Choroid plexus epithelial cell (primary cell): ENCODE data around the gene L3MBTL1.

Source experiments
- DNase-seq: peaks from one replicate; pipeline ENCODE4 v3.0.0-alpha.2; 2010; ENCODE audit warnings: low read depth
- H3K4me3 ChIP-seq: 2 replicates; pipeline ENCODE4 v1.5.1; 2011; ENCODE audit warnings: low read depth, mild to moderate bottlenecking, control low read depth, low read length, moderate library complexity
- TF ChIP-seq, protein P1 (sequence below): conservative IDR thresholded peaks from 2 replicates; pipeline ENCODE4 v1.5.1; 2011; ENCODE audit warnings: low read depth, mild to moderate bottlenecking, control low read depth, inconsistent platforms, low read length, moderate library complexity

The L3MBTL1 gene

DNA sequence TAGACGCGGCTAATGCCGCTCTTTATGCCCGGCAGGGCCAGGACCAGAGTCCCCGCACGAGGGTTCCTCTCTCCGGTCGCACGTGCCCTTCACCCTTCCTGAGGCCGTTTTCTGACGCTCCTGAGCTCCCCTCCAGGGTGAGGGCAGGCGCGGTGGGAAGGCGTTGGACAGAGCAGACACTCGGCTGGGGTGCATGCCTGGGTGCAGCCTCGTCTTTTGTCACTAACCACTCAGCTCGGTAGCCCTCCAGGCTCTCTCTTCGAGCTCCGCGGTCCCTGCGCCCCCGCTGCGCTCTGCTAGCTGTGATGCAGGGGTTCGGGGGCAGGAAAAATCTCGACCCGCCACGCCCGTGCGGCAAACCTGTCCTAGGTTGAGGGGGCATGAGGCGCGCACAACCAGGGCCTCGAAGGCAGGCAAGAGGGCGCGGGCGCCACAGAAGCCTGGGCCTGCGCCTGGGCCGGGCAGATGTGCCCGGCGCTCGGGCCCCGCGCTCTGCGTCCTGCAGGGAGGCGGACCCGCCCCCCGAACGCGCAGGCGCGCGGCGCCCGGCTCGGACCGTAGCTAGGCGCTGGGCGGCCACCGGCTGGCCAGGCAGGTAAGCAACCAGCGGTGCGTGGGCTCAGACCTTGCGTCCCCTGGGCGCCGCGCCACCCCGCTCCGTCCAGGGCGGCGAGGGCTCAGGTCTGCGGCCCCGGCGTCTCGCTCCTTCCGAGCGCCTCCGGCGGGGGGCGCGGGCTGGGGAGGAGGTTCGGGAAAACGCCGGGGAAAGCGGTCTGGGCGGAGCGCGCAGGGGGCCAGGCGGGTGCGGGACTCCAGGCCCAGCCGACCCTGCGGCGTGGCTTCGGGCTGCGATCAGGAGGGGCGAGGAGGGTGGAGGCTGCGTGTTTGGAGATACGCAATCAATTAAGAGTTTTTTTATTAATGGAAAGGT is at the start of gene L3MBTL1:
TSS of gene L3MBTL1 (plus strand) at position 548 of the 931 bp plus-strand sequence. CDS start 5,807 bp downstream, outside the sequence.
- H3K4me3 ChIP-seq, result peak within 1 kb of the TSS; percentile 71
- TF ChIP-seq, protein P1, sequence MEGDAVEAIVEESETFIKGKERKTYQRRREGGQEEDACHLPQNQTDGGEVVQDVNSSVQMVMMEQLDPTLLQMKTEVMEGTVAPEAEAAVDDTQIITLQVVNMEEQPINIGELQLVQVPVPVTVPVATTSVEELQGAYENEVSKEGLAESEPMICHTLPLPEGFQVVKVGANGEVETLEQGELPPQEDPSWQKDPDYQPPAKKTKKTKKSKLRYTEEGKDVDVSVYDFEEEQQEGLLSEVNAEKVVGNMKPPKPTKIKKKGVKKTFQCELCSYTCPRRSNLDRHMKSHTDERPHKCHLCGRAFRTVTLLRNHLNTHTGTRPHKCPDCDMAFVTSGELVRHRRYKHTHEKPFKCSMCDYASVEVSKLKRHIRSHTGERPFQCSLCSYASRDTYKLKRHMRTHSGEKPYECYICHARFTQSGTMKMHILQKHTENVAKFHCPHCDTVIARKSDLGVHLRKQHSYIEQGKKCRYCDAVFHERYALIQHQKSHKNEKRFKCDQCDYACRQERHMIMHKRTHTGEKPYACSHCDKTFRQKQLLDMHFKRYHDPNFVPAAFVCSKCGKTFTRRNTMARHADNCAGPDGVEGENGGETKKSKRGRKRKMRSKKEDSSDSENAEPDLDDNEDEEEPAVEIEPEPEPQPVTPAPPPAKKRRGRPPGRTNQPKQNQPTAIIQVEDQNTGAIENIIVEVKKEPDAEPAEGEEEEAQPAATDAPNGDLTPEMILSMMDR, result no peak
- DNase-seq, result peak; percentile 42

DNA sequence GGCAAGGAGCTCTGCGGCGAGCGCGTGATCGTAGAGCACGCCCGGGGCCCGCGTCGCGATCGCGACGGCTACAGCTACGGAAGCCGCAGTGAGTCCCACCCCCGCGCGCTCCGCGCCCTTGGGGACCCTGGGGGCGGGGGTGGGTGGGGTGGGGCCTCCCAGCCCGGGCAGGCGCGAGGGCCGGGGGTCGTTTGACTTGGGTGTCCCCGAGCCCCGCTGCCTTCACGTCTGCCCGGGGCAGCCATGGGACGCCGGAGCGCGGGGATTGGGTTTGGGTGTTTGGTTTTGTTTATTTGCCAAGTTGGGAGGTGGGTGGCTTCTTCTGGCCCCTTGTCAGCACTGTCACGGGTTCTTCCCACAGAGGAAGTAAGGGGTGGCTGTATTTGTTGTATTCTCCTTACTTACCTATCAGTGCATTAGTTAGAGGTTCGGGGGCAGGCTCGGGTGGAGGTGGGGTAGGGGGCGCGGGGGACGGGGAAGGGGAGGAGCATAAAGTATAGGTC is 49.0 kb upstream of the L3MBTL1 start:
- TF ChIP-seq, protein P1, result no peak
- peak; percentile 43 for DNase-seq
- H3K4me3 ChIP-seq, result peak overlapping the region; percentile 94

DNA sequence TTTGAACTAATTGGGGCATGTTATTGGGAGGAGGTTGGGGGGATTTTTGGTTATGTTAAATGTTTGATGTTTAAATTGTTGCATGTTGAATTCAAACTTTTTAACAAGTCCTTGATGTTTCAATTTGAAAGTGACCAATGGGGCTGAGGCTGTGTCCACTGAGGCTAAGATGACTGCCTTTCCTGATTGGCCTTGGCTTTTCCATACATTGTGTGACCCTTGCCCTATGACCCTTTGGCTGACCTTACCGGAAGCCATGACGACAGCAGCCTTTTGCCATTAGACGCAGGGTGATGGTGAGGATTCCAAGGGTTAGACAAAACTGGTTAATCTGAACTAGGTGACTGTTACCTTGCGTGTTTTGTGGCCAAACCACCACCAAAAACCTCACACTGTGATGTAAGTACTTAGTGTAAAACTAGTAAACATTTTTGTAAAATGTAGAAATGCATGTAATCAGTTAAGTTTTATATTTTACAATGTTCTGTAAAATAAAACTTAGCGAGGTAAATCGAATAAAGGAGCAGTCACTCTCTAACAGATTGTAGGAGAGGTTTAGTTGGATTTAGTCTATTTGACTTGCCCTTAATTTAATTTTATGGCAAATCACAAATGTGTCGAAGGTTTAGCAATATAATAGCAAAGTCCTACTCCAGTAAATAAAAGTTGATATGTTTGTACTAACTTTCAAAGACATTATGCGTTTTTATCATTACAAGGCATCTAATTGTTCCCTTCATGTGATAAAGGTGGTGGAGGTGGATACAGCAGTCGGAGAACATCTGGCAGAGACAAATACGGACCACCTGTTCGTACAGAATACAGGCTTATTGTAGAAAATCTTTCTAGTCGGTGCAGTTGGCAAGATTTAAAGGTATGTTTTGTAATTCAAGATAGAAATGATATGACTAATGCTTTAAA is 48.2 kb upstream of the L3MBTL1 start:
- TF ChIP-seq, protein P1, result no peak
- peak; percentile 41 for DNase-seq
- peak overlapping the region; percentile 94 for H3K4me3 ChIP-seq

DNA sequence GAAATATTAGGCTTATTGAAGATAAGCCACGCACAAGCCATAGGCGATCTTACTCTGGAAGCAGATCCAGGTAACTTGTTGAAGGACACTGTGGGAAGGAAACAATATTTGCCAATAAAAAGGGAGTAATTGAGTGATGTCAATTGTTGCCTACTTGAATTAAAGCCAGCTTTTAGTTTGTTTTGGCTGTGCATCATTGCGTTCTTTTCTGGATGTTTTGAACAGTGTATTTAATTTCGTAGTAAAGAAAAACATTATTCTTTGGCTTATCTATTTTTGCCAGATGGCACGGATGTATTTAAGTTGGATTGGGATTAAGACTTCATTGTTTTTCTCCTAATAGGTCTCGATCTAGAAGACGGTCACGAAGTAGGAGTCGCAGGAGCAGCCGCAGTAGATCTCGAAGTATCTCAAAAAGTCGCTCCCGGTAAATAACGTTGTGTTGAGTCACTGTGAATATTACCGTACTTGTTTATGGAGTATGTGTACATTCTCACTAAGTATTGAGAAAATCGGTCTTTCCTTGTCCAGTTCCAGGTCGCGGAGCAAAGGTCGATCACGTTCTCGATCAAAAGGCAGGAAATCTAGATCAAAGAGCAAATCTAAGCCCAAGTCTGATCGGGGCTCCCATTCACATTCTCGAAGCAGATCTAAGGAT is 47.2 kb upstream of the L3MBTL1 start:
- TF ChIP-seq, protein P1, result no peak
- no peak for DNase-seq
- H3K4me3 ChIP-seq, result no peak overlapping the region

DNA sequence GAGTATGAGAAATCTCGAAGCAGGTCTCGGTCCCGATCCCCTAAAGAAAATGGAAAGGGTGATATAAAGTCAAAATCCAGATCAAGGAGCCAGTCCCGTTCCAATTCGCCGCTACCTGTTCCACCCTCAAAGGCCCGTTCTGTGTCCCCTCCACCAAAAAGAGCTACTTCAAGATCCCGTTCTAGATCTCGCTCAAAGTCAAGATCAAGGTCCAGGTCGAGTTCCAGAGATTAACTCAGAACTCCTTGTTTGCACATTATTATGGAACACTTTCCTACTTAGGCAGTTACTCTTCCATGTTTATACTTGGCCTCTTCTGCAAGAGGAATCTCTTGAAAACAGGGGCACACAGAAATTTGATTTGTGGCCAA is 46.7 kb upstream of the L3MBTL1 start:
- no peak for DNase-seq
- no peak overlapping the region for H3K4me3 ChIP-seq
- TF ChIP-seq, protein P1, result no peak

DNA sequence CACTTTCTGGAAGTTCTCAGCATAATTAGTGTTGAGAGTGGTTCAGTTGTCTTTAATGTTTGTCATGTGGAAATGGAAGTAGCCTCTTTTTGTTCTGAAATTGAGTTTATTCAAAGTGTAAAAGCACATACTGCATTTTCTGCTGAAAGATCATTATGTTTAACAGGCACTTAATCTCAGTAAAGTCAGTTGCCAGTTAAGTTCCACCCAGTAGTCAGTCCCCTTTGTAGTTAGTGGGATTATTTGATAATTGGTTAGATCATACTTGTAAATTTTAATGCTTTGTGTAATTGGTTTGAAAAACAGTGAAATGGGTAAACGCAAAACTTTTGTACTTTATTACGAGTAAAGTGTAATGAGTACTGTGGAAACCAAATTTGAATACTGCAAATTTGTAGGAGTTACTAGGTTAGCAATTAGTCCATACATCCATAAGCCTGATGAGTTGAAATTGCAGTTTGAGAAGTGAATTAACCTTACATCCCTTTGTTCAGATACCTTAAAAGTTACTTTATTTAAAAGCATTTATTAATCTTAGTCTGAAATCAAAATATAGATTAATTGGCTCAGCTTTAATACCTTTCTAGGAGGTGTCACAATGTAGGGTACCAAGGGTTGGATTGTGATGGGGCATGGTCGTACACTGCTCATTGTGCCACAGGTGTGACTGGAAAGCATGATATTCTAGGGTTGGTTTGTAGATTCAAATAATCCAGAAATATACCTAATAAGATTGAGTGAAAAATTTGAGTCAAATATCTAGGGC is 45.4 kb upstream of the L3MBTL1 start:
- no peak overlapping the region for H3K4me3 ChIP-seq
- TF ChIP-seq, protein P1, result no peak
- no peak for DNase-seq
